ENCODE measurements around the gene AVP. TPM values are rescaled to one million over a fixed set of nuclear protein-coding genes. Genes with fewer than 3 reads are reported as not detected.

AVP gene
- total and polyA plus RNA-seq, 2 of the 13 experiments (the other 11 are each of a cell fraction or from before 2014, with no cell fraction given) = 0.12 TPM; not detected in 1

DNA sequence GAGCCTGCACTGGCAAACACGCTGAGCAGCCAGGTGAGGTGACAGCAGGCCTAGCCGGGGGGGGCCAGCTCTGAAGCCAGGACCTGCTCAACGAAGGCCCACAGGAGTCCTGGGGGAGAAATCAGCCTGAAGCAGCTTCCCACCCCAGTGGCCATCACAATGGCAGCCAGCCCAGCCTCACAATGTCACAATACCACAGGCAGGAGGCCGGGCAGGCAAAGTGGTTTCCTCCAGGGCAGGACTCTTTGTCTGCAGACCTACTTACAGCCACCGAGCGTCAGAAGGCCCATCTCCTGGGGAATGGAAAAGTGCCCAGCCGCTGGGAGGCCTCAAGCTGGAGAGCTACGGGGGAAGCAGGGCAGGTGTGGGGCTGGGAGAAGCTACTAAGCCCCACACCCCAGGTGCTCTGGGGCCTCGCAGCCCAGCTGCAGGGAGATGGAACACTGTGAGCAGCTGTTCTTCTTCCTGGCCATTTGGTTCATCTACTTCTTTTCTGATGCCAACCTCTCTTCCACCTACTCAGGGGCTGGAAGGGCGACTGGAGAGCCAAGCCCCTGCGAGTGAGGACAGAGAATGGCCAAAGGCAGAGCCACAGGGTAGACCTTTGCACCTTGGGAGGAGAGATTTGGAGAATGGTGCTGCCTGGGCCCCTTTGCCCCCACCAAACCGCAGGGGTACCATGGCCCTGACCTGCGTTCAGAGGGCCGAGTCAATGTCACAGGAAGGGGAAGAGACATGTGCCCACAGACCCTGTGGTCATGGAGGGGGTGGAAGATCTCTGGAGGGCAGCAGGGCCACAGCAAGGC, 22.3 kb upstream of the AVP start (continued):
- TF ChIP-seq MAZ (IDR thresholded peaks at IDR 0.05; ENCODE audit: borderline replicate concordance, low read depth, low read length) (0 out of 2 replicates have a peak, but pooled peaks have one; percentile 17), MAZ (CRISPR knock-in tag; IDR thresholded peaks at IDR 0.05; ENCODE audit: low read depth) (peak; percentile 76), ZNF446 (CRISPR knock-in tag; IDR thresholded peaks at IDR 0.05) (peak; percentile 22; the same call in 1 of the 2 replicates), ZNF556 (CRISPR knock-in tag; IDR thresholded peaks at IDR 0.05; ENCODE audit: borderline replicate concordance) (peak; percentile 74; the same call in 1 of the 2 replicates), ZNF552 (CRISPR knock-in tag; IDR thresholded peaks at IDR 0.05; ENCODE audit: borderline replicate concordance) (no peak), FOXA1 (IDR thresholded peaks at IDR 0.05) (no peak), FOXA1 (CRISPR knock-in tag; IDR thresholded peaks at IDR 0.05) (no peak), ZNF577 (CRISPR knock-in tag; IDR thresholded peaks at IDR 0.05; ENCODE audit: borderline replicate concordance, low read depth) (no peak), MATR3 (CRISPR knock-in tag; IDR thresholded peaks at IDR 0.05) (no peak), U2AF1 (optimal IDR thresholded peaks at IDR 0.05; ENCODE audit: low read depth, low read length) (no peak), SIN3A (IDR thresholded peaks at IDR 0.05; ENCODE audit: borderline replicate concordance, low read depth, low read length) (no peak; the same call in 1 of the 2 replicates), ZNF432 (CRISPR knock-in tag; IDR thresholded peaks at IDR 0.05; ENCODE audit: borderline replicate concordance) (no peak), SPEN (CRISPR knock-in tag; IDR thresholded peaks at IDR 0.05; ENCODE audit: low read depth) (peak; percentile 68; the same call in 1 of the 2 replicates), ZNF460 (CRISPR knock-in tag; IDR thresholded peaks at IDR 0.05; ENCODE audit: borderline replicate concordance) (no peak), KLF16 (CRISPR knock-in tag; IDR thresholded peaks at IDR 0.05) (no peak), DR1 (CRISPR knock-in tag; IDR thresholded peaks at IDR 0.05) (no peak), CAMTA2 (CRISPR knock-in tag; IDR thresholded peaks at IDR 0.05; ENCODE audit: borderline replicate concordance) (0 out of 2 replicates have a peak, but pooled peaks have one; percentile 44)
- TF ChIP-seq, protein P1, sequence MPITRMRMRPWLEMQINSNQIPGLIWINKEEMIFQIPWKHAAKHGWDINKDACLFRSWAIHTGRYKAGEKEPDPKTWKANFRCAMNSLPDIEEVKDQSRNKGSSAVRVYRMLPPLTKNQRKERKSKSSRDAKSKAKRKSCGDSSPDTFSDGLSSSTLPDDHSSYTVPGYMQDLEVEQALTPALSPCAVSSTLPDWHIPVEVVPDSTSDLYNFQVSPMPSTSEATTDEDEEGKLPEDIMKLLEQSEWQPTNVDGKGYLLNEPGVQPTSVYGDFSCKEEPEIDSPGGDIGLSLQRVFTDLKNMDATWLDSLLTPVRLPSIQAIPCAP (CRISPR knock-in tag; IDR thresholded peaks at IDR 0.05; ENCODE audit: low read depth) = no peak
- TF ChIP-seq, protein P2, sequence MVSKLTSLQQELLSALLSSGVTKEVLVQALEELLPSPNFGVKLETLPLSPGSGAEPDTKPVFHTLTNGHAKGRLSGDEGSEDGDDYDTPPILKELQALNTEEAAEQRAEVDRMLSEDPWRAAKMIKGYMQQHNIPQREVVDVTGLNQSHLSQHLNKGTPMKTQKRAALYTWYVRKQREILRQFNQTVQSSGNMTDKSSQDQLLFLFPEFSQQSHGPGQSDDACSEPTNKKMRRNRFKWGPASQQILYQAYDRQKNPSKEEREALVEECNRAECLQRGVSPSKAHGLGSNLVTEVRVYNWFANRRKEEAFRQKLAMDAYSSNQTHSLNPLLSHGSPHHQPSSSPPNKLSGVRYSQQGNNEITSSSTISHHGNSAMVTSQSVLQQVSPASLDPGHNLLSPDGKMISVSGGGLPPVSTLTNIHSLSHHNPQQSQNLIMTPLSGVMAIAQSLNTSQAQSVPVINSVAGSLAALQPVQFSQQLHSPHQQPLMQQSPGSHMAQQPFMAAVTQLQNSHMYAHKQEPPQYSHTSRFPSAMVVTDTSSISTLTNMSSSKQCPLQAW (CRISPR knock-in tag; IDR thresholded peaks at IDR 0.05) = peak; percentile 82
- TF ChIP-seq, protein P3, sequence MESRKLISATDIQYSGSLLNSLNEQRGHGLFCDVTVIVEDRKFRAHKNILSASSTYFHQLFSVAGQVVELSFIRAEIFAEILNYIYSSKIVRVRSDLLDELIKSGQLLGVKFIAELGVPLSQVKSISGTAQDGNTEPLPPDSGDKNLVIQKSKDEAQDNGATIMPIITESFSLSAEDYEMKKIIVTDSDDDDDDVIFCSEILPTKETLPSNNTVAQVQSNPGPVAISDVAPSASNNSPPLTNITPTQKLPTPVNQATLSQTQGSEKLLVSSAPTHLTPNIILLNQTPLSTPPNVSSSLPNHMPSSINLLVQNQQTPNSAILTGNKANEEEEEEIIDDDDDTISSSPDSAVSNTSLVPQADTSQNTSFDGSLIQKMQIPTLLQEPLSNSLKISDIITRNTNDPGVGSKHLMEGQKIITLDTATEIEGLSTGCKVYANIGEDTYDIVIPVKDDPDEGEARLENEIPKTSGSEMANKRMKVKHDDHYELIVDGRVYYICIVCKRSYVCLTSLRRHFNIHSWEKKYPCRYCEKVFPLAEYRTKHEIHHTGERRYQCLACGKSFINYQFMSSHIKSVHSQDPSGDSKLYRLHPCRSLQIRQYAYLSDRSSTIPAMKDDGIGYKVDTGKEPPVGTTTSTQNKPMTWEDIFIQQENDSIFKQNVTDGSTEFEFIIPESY (CRISPR knock-in tag; IDR thresholded peaks at IDR 0.05) = peak; percentile 46; the same call in 1 of the 2 replicates
- TF ChIP-seq, protein P4, sequence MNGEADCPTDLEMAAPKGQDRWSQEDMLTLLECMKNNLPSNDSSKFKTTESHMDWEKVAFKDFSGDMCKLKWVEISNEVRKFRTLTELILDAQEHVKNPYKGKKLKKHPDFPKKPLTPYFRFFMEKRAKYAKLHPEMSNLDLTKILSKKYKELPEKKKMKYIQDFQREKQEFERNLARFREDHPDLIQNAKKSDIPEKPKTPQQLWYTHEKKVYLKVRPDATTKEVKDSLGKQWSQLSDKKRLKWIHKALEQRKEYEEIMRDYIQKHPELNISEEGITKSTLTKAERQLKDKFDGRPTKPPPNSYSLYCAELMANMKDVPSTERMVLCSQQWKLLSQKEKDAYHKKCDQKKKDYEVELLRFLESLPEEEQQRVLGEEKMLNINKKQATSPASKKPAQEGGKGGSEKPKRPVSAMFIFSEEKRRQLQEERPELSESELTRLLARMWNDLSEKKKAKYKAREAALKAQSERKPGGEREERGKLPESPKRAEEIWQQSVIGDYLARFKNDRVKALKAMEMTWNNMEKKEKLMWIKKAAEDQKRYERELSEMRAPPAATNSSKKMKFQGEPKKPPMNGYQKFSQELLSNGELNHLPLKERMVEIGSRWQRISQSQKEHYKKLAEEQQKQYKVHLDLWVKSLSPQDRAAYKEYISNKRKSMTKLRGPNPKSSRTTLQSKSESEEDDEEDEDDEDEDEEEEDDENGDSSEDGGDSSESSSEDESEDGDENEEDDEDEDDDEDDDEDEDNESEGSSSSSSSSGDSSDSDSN (CRISPR knock-in tag; IDR thresholded peaks at IDR 0.05) = 0 out of 2 replicates have a peak, but pooled peaks have one; percentile 43
- TF ChIP-seq, protein P5, sequence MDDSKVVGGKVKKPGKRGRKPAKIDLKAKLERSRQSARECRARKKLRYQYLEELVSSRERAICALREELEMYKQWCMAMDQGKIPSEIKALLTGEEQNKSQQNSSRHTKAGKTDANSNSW (CRISPR knock-in tag; IDR thresholded peaks at IDR 0.05; ENCODE audit: borderline replicate concordance) = no peak

Data from HepG2 (cell line).